ENCODE measurements around the gene NECAP2.
"Not testable (repeated sequence)": the region's sequence is repeated elsewhere in the genome, so short reads cannot be mapped to it uniquely, and the experiment has no call there.

Gene NECAP2

DNA sequence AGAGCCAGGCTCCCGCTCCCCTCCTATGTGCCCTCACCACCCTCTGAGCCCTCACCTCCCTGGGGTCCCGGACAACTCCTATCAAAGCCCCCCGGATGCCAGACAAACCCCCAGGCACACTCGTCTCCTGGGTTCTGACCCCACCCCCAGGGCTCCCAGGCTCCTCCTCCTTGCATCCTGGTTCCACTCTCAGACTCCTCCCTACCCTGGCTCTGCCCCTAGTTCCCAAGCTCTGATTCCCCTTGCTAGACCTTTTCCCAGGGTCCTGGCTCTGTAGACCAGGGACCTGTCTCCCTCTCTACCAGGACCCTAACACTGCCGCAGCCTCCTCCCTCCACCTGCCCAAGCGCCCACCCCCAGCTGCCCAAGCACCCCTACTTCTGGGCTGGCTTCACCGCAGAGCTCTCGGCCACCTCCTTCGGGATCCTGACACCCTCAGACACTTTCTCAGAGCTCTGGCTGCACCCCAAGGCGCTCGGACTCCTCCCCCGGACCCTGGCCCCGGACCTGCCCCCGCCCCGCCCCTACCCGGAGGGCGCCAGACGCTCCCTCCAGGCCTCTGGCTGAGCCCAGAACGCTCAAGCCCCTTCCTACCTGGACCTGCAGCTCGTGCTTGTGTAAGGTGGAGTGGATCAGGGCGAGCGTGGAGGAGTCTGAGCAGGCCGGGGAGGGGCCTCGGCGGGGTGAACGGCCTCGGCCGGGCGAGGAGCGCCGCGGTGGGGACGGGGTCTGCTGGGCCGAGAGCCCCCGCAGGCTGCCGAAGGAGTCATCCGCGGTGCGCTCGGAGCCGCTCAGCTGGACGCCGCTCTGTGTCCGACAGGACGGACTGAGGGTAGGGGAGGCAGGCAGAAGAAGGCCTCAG lies 43.3 kb downstream of the NECAP2 start:
- H3K18ac ChIP-seq (ENCODE audit: low read length); H2BK5ac ChIP-seq (ENCODE audit: low read depth, low read length, poor library complexity); H3K79me2 ChIP-seq (ENCODE audit: control insufficient read depth, insufficient read depth, low read length, poor library complexity); H4K8ac ChIP-seq (ENCODE audit: low read depth, low read length); H3K14ac ChIP-seq (ENCODE audit: low read length); H3K23ac ChIP-seq (ENCODE audit: low read length); H3K9me3 ChIP-seq (ENCODE audit: insufficient read depth, low read depth, low read length); H3K27me3 ChIP-seq (ENCODE audit: insufficient read depth, low read length); H3K4me2 ChIP-seq (ENCODE audit: low read length); H3K4me1 ChIP-seq (ENCODE audit: control insufficient read depth in 1 of 2, insufficient read depth in 2 of 2, low read length in 2 of 2); H4K91ac ChIP-seq (ENCODE audit: low read depth, low read length); H2BK120ac ChIP-seq (ENCODE audit: insufficient read depth, low read length, poor library complexity); H4K12ac ChIP-seq (ENCODE audit: low read depth, low read length); H2AFZ ChIP-seq (ENCODE audit: insufficient read depth, low read length, poor library complexity); H2AK5ac ChIP-seq (ENCODE audit: low read length); H3K4ac ChIP-seq (ENCODE audit: low read depth, low read length); DNase-seq; H3K4me3 ChIP-seq (ENCODE audit: low read depth, low read length); H3K9ac ChIP-seq (ENCODE audit: low read length); H2BK12ac ChIP-seq (ENCODE audit: low read length); H3K27ac ChIP-seq (ENCODE audit: low read depth, low read length); H3K79me1 ChIP-seq (ENCODE audit: low read length): not testable (repeated sequence)
- no CpG with 5 or more reads among the region's 45 CpGs for WGBS (ENCODE audit: extremely low coverage, insufficient coverage, insufficient read length)
- peaks cover 32 to 37% of the 10 kb centered on the region in 2 experiments for H3K36me3 ChIP-seq (ENCODE audit: control insufficient read depth in 1 of 2, insufficient read depth in 2 of 2, low read length in 2 of 2)

DNA sequence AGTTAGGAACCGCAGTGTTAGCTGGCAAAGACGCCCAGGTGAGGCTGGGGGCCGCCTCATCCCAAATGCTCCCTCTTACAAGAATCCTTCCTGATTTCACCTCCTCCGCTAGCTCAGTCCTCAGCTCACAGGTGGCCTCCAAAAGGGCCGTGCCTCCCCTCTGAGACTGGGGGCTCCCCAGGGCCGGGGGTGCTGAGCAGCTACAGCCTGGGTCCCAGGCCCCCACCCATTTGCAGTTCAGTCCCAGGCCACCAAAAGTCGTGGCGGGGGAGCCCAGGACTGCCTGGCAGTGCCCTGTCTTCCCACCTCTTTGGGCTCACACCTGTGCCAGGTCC lies 43.9 kb downstream of the NECAP2 start:
- Histone ChIP-seq H3K4ac (ENCODE audit: low read depth, low read length) (no peak overlapping the region), H3K27ac (ENCODE audit: low read depth, low read length) (no peak overlapping the region), H2AFZ (ENCODE audit: insufficient read depth, low read length, poor library complexity) (no peak overlapping the region), H2BK5ac (ENCODE audit: low read depth, low read length, poor library complexity) (no peak overlapping the region), H3K4me1 (ENCODE audit: control insufficient read depth in 1 of 2, insufficient read depth in 2 of 2, low read length in 2 of 2) (no peaks in the 10 kb centered on the region), H4K8ac (ENCODE audit: low read depth, low read length) (no peak overlapping the region), H3K4me2 (ENCODE audit: low read length) (no peak overlapping the region), H3K9me3 (ENCODE audit: insufficient read depth, low read depth, low read length) (no peaks in the 10 kb centered on the region), H4K12ac (ENCODE audit: low read depth, low read length) (no peak overlapping the region), H3K27me3 (ENCODE audit: insufficient read depth, low read length) (no peaks in the 10 kb centered on the region), H3K79me2 (ENCODE audit: control insufficient read depth, insufficient read depth, low read length, poor library complexity) (no peaks in the 10 kb centered on the region), H3K23ac (ENCODE audit: low read length) (no peak overlapping the region), H2BK120ac (ENCODE audit: insufficient read depth, low read length, poor library complexity) (no peak overlapping the region), H3K79me1 (ENCODE audit: low read length) (no peaks in the 10 kb centered on the region), H3K36me3 (ENCODE audit: control insufficient read depth in 1 of 2, insufficient read depth in 2 of 2, low read length in 2 of 2) (peaks cover 32 to 38% of the 10 kb centered on the region in 2 experiments), H2BK12ac (ENCODE audit: low read length) (no peak overlapping the region), H3K18ac (ENCODE audit: low read length) (no peak overlapping the region), H3K14ac (ENCODE audit: low read length) (no peak overlapping the region), H2AK5ac (ENCODE audit: low read length) (no peak overlapping the region), H3K4me3 (ENCODE audit: low read depth, low read length) (no peak overlapping the region), H3K9ac (ENCODE audit: low read length) (no peak overlapping the region), H4K91ac (ENCODE audit: low read depth, low read length) (no peak overlapping the region)
- WGBS (ENCODE audit: extremely low coverage, insufficient coverage, insufficient read length), result no CpG with 5 or more reads among the region's 8 CpGs
- no peak for DNase-seq

DNA sequence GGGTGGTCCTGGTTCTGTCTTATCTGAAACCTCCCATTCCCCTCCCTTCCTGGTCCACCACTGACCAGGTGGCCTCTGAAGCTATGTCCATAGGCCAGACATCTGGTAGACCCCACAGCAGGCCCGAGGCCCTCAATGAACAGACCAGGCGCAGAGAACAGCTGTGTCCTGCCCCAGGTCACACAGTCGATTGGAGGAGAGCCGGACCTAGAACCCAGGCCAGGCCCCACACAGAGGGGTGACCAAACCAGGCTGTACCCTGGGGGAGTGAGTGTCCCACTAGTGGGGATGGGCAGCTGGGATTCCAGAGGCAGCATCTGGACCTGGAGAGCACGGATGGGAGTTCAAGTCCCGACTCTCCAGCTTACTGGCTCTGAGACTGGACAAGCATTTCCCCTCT lies 44.4 kb downstream of the NECAP2 start:
- Histone ChIP-seq H3K18ac (ENCODE audit: low read length) (no peak overlapping the region), H3K79me2 (ENCODE audit: control insufficient read depth, insufficient read depth, low read length, poor library complexity) (no peaks in the 10 kb centered on the region), H3K36me3 (ENCODE audit: control insufficient read depth in 1 of 2, insufficient read depth in 2 of 2, low read length in 2 of 2) (peaks cover 37 to 43% of the 10 kb centered on the region in 2 experiments), H3K14ac (ENCODE audit: low read length) (no peak overlapping the region), H3K4me3 (ENCODE audit: low read depth, low read length) (no peak overlapping the region), H4K12ac (ENCODE audit: low read depth, low read length) (no peak overlapping the region), H3K9ac (ENCODE audit: low read length) (no peak overlapping the region), H2BK5ac (ENCODE audit: low read depth, low read length, poor library complexity) (no peak overlapping the region), H3K27me3 (ENCODE audit: insufficient read depth, low read length) (no peaks in the 10 kb centered on the region), H3K9me3 (ENCODE audit: insufficient read depth, low read depth, low read length) (no peaks in the 10 kb centered on the region), H2AFZ (ENCODE audit: insufficient read depth, low read length, poor library complexity) (no peak overlapping the region), H3K4me2 (ENCODE audit: low read length) (no peak overlapping the region), H3K79me1 (ENCODE audit: low read length) (no peaks in the 10 kb centered on the region), H4K8ac (ENCODE audit: low read depth, low read length) (no peak overlapping the region), H2AK5ac (ENCODE audit: low read length) (no peak overlapping the region), H2BK120ac (ENCODE audit: insufficient read depth, low read length, poor library complexity) (no peak overlapping the region), H3K23ac (ENCODE audit: low read length) (no peak overlapping the region), H3K4ac (ENCODE audit: low read depth, low read length) (no peak overlapping the region), H3K4me1 (ENCODE audit: control insufficient read depth in 1 of 2, insufficient read depth in 2 of 2, low read length in 2 of 2) (no peaks in the 10 kb centered on the region), H4K91ac (ENCODE audit: low read depth, low read length) (no peak overlapping the region), H3K27ac (ENCODE audit: low read depth, low read length) (no peak overlapping the region), H2BK12ac (ENCODE audit: low read length) (no peak overlapping the region)
- WGBS (ENCODE audit: extremely low coverage, insufficient coverage, insufficient read length), result no CpG with 5 or more reads among the region's 6 CpGs
- no peak for DNase-seq

DNA sequence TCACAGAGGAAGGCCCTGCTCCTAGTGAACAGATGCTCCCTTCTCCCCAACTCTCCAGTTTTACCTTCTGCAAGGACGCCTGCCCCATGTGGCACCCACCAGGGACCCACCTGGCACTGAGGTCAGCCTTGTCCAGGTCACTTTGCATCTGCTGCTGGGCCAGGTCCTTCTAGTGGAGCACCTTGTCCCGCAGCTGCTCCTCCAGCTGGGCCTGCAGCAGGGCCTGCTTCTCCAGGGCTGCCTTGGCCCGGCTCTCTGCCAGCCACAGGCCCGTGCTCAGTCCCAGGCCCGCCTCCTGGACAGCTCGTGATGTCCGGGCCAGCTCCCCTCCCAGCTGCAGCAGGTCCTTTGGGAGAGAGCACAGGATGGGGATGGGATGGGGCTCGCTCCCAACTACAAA lies 45.8 kb downstream of the NECAP2 start:
- not testable (repeated sequence) for H3K4me2 ChIP-seq (ENCODE audit: low read length); H3K4me1 ChIP-seq (ENCODE audit: control insufficient read depth in 1 of 2, insufficient read depth in 2 of 2, low read length in 2 of 2); H2AFZ ChIP-seq (ENCODE audit: insufficient read depth, low read length, poor library complexity); H4K12ac ChIP-seq (ENCODE audit: low read depth, low read length); H4K91ac ChIP-seq (ENCODE audit: low read depth, low read length); H3K9me3 ChIP-seq (ENCODE audit: insufficient read depth, low read depth, low read length); H3K79me2 ChIP-seq (ENCODE audit: control insufficient read depth, insufficient read depth, low read length, poor library complexity); H2AK5ac ChIP-seq (ENCODE audit: low read length); H2BK12ac ChIP-seq (ENCODE audit: low read length); H3K4me3 ChIP-seq (ENCODE audit: low read depth, low read length); H3K14ac ChIP-seq (ENCODE audit: low read length); H2BK120ac ChIP-seq (ENCODE audit: insufficient read depth, low read length, poor library complexity); H3K27me3 ChIP-seq (ENCODE audit: insufficient read depth, low read length); H2BK5ac ChIP-seq (ENCODE audit: low read depth, low read length, poor library complexity); H3K18ac ChIP-seq (ENCODE audit: low read length); H3K9ac ChIP-seq (ENCODE audit: low read length); H3K79me1 ChIP-seq (ENCODE audit: low read length); H4K8ac ChIP-seq (ENCODE audit: low read depth, low read length); H3K27ac ChIP-seq (ENCODE audit: low read depth, low read length); DNase-seq; H3K4ac ChIP-seq (ENCODE audit: low read depth, low read length); H3K23ac ChIP-seq (ENCODE audit: low read length)
- no CpG with 5 or more reads among the region's 8 CpGs for WGBS (ENCODE audit: extremely low coverage, insufficient coverage, insufficient read length)
- H3K36me3 ChIP-seq (ENCODE audit: control insufficient read depth in 1 of 2, insufficient read depth in 2 of 2, low read length in 2 of 2), result peaks cover 39 to 41% of the 10 kb centered on the region in 2 experiments

Data from trophoblast cell (in vitro differentiated cells and primary cell).